PC-9 (cell line): ENCODE data around the gene ARV1. TPM values are rescaled to one million over a fixed set of nuclear protein-coding genes. Genes with fewer than 3 reads are reported as not detected.
"Not testable (repeated sequence)": the region's sequence is repeated elsewhere in the genome, so short reads cannot be mapped to it uniquely, and the experiment has no call there.

ENCODE experiments used
- BruUV-seq: library from RNA; stranded (reverse); fragments of 400-500 nt; replicated peaks from 2 replicates; lab custom pipeline; 2021; lab: Mats Ljungman, UMichigan
- CTCF ChIA-PET: fragments of 300-600 bp; sonication (Branson Sonifier 250); formaldehyde crosslinking; loops from one replicate; lab custom pipeline; 2022; ENCODE audit warnings: antibody characterized with exemption; lab: Charles Lee
- POLR2A ChIA-PET: fragments of 300-600 bp; sonication (Branson Sonifier 250); formaldehyde crosslinking; loops from one replicate; lab custom pipeline; 2022; ENCODE audit warnings: antibody characterized with exemption; ENCODE audit not compliant: unreplicated experiment; lab: Charles Lee
- DNase-seq, 2 experiments: peaks; one replicate each; pipeline versions ENCODE4 v3.0.0 to v3.0.0-alpha.2; 2015 to 2022; ENCODE audit warnings: mixed read lengths in 1 of 2
- H2AFZ ChIP-seq: fragments of 200-600 bp; sonication (generic); 2 replicates; pipeline ENCODE4 v1.8.1; 2017; ENCODE audit warnings: antibody characterized with exemption
- H3F3A ChIP-seq: fragments of 200-600 bp; sonication (generic); 2 replicates; pipeline ENCODE4 v1.8.1; 2017; ENCODE audit warnings: antibody characterized with exemption, mild to moderate bottlenecking, low read depth; ENCODE audit not compliant: insufficient read depth
- H3K27ac ChIP-seq: fragments of 200-600 bp; sonication (generic); 2 replicates; pipeline ENCODE4 v1.6.1; 2016; ENCODE audit warnings: mixed run types
- H3K27me3 ChIP-seq: fragments of 200-600 bp; sonication (generic); 2 replicates; pipeline ENCODE4 v1.6.1; 2016; ENCODE audit warnings: low read depth, mixed run types; ENCODE audit not compliant: insufficient read depth
- H3K36me3 ChIP-seq: fragments of 200-600 bp; sonication (generic); 2 replicates; pipeline ENCODE4 v1.6.1; 2016; ENCODE audit warnings: low read depth, mixed run types
- H3K4me1 ChIP-seq: fragments of 200-600 bp; sonication (generic); replicated peaks from 2 replicates; pipeline ENCODE4 v1.6.1; 2016; ENCODE audit warnings: mixed run types; ENCODE audit not compliant: insufficient read depth
- H3K4me2 ChIP-seq: fragments of 200-600 bp; sonication (generic); 2 replicates; pipeline ENCODE4 v1.6.1; 2017; ENCODE audit warnings: mixed run types
- H3K4me3 ChIP-seq: fragments of 200-600 bp; sonication (generic); 2 replicates; pipeline ENCODE4 v1.6.1; 2016; ENCODE audit warnings: mixed run types
- H3K79me2 ChIP-seq: fragments of 200-600 bp; sonication (generic); 2 replicates; pipeline ENCODE4 v1.6.1; 2017; ENCODE audit warnings: low read depth, mixed run types
- H3K9me2 ChIP-seq: fragments of 200-600 bp; sonication (generic); 2 replicates; pipeline ENCODE4 v1.8.1; 2017; ENCODE audit warnings: mild to moderate bottlenecking; ENCODE audit not compliant: insufficient read depth
- H3K9me3 ChIP-seq: fragments of 200-600 bp; sonication (generic); 2 replicates; pipeline ENCODE4 v1.8.1; 2016; ENCODE audit warnings: low read depth; ENCODE audit not compliant: insufficient read depth
- H4K20me1 ChIP-seq: fragments of 200-600 bp; sonication (generic); 2 replicates; pipeline ENCODE4 v1.8.1; 2017; ENCODE audit not compliant: insufficient read depth
- EZH2 ChIP-seq: fragments of 200-600 bp; sonication (generic); IDR thresholded peaks from 2 replicates; pipeline ENCODE4 v1.8.0; 2017; ENCODE audit warnings: antibody characterized with exemption, low read depth
- intact Hi-C: fragments of 100-400 bp; cut with micrococcal nuclease; formaldehyde crosslinking; loops from one replicate; pipeline ENCODE4 v1.10.0; 2022; ENCODE audit not compliant: unreplicated experiment
- total RNA-seq: library from RNA; stranded (reverse); gene quantifications from 2 replicates; pipeline ENCODE4 v1.2.3, GENCODE V29; 2021
- TF ChIP-seq, protein P1 (sequence below): fragments of 200-600 bp; sonication (generic); conservative IDR thresholded peaks from 2 replicates; pipeline ENCODE4 v1.6.1; 2017; ENCODE audit warnings: mixed run types, antibody characterized with exemption, mild to moderate bottlenecking, moderate library complexity

ARV1 gene
- total RNA-seq, 1 experiment from 2014 or later, result 12.0 TPM

DNA sequence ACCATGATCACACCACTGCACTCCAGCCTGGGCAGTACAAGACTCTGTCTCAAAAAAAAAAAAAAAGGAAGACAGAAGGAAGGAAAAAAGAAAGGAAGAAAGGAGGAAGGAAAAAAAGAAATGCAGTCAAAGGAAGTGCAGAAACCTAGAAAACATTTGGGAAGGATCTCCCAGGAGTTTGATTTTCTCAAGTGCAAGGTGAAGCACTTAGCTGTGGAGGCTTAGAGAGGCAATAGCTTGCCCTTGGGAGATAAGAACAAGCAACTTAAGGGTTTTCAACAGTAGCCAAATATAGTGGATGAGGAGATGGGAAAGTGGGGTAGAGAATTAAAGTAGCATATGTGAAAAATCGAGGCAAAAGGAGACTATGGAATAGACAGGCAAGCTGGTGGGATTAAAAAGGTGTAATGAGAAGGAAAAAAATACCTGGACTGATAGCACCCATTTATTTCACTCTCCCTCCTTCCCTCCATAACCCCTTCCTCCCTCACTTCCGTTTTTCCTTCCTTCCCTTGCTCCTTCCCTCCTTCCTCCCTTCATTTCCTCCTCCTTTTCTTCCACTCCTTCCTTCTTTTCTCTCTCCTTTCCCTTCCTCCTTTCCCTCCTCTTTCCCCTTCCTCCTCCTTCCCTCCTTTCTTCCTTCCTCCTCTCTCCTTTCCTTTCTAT lies 68.0 kb downstream of the ARV1 start:
- H3K36me3 ChIP-seq, result no peaks in the 10 kb centered on the region
- ChIA-PET CTCF (no interaction called here), POLR2A (no interaction called here)
- H3K4me3 ChIP-seq, result no peak overlapping the region
- no peak overlapping the region for H3K4me2 ChIP-seq
- no peaks in the 10 kb centered on the region for H3K4me1 ChIP-seq
- H3K9me2 ChIP-seq, result no peaks in the 10 kb centered on the region
- no peak overlapping the region for H3K27ac ChIP-seq
- intact Hi-C loops, result no loop called here
- H2AFZ ChIP-seq, result no peak overlapping the region
- no TSS peak for BruUV-seq
- no peaks in the 10 kb centered on the region for H4K20me1 ChIP-seq
- 0 out of 2 replicates have a peak, but pooled peaks cover 7% of the 10 kb centered on the region for H3K9me3 ChIP-seq
- peaks cover 25% of the 10 kb centered on the region for H3K27me3 ChIP-seq
- TF ChIP-seq, protein P1, sequence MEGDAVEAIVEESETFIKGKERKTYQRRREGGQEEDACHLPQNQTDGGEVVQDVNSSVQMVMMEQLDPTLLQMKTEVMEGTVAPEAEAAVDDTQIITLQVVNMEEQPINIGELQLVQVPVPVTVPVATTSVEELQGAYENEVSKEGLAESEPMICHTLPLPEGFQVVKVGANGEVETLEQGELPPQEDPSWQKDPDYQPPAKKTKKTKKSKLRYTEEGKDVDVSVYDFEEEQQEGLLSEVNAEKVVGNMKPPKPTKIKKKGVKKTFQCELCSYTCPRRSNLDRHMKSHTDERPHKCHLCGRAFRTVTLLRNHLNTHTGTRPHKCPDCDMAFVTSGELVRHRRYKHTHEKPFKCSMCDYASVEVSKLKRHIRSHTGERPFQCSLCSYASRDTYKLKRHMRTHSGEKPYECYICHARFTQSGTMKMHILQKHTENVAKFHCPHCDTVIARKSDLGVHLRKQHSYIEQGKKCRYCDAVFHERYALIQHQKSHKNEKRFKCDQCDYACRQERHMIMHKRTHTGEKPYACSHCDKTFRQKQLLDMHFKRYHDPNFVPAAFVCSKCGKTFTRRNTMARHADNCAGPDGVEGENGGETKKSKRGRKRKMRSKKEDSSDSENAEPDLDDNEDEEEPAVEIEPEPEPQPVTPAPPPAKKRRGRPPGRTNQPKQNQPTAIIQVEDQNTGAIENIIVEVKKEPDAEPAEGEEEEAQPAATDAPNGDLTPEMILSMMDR, result no peak
- no peak for TF ChIP-seq EZH2
- no peaks in the 10 kb centered on the region for H3K79me2 ChIP-seq
- no peaks in the 10 kb centered on the region for H3F3A ChIP-seq
- DNase-seq, result no peak

DNA sequence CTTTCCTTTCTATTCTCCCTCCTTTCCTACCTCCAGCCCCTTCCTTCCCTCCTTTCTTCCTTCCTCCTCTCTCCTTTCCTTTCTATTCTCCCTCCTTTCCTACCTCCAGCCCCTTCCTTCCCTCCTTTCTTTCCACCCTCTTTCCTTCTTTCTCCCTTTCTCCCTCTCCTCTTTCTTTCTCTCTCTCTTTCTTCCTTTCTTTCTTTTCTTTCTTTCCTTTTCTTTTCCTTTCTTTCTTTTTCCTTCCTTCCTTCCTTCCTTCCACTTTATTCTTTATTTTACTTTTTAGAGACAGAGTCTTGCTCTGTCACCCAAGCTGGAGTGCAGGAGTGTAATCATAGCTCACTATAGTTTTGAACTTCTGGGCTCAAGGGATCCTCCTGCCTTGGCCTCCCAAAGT lies 68.6 kb downstream of the ARV1 start:
- H3K36me3 ChIP-seq, H3K4me2 ChIP-seq, intact Hi-C loops, H3K4me3 ChIP-seq, H3K27ac ChIP-seq, H4K20me1 ChIP-seq, H3K9me3 ChIP-seq, H3K4me1 ChIP-seq, H3F3A ChIP-seq, CTCF ChIA-PET, H3K79me2 ChIP-seq, H2AFZ ChIP-seq, POLR2A ChIA-PET, H3K9me2 ChIP-seq, DNase-seq, BruUV-seq: not testable (repeated sequence)
- H3K27me3 ChIP-seq, result peaks cover 25% of the 10 kb centered on the region

DNA sequence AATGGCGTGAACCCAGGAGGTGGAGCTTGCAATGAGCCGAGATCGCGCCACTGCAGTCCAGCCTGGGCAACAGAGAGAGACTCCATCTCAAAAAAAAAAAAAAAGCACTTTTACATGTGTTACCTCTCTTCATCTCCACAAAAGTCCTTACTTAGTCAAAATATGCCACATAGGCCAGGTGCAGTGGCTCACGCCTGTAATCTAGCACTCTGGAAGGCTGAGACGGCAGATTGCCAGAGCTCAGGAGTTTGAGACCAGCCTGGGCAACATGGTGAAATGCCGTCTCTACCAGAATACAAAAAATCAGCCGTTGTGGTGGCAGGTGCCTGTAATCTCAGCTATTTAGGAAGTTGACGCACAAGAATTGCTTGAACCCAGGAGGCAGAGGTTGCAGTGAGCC lies 69.5 kb downstream of the ARV1 start:
- H2AFZ ChIP-seq, DNase-seq, CTCF ChIA-PET, H3K4me1 ChIP-seq, H3K36me3 ChIP-seq, H3K9me2 ChIP-seq, intact Hi-C loops, H3F3A ChIP-seq, BruUV-seq, H3K27ac ChIP-seq, H3K4me2 ChIP-seq, H3K9me3 ChIP-seq, H3K4me3 ChIP-seq, H4K20me1 ChIP-seq, H3K79me2 ChIP-seq, POLR2A ChIA-PET: not testable (repeated sequence)
- peaks cover 25% of the 10 kb centered on the region for H3K27me3 ChIP-seq

DNA sequence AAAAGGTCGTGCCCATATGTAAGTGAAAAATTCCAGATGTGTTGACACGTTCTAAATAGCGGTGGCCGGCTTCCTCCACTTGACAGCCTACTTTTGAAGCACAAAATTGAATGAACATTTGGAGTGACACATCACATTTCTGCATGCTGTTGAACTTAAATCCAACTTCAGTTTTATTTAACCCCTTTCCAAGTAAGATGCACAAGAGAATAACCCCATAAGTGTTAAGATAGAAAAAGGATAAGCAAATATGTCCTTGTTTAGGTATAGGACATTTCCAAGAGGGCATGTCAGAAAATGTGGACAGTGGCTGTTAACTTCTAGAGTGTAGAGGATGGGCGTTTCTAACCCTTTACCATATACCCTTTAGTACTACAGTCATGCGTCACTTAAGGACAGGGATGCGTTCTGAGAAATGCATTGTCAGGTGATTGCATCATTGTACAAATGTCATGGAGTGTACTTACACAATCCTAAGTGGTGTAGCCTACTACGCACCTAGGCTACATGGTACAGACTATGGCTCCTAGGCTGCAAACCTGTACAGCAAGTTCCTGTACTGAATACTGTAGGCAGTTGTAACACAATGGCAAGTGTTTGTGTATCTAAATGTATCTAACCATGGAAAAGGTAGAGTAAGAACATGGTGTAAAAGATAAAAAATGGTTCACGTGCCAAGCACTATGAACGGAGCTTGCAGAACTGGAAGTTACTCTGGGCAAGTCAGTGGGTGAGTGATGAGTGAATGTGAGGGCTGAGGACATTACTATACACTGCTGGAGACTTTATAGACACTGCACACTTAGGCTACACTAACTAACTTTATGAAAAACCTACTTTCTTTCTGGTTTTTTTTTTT lies 70.5 kb downstream of the ARV1 start:
- H3K79me2 ChIP-seq, result no peaks in the 10 kb centered on the region
- intact Hi-C loops, result no loop called here
- CTCF ChIA-PET, result no interaction called here
- H3K36me3 ChIP-seq, result no peaks in the 10 kb centered on the region
- H3K27ac ChIP-seq, result no peak overlapping the region
- 0 out of 2 replicates have a peak, but pooled peaks cover 7% of the 10 kb centered on the region for H3K9me3 ChIP-seq
- H3K4me2 ChIP-seq, result no peak overlapping the region
- no peaks in the 10 kb centered on the region; the same call in 1 of the 2 replicates for H3K9me2 ChIP-seq
- H3K4me3 ChIP-seq, result no peak overlapping the region
- H3K27me3 ChIP-seq, result peaks cover 25% of the 10 kb centered on the region
- POLR2A ChIA-PET, result no interaction called here
- no peak for DNase-seq
- no TSS peak for BruUV-seq
- no peak overlapping the region for H2AFZ ChIP-seq
- H3F3A ChIP-seq, result no peaks in the 10 kb centered on the region
- TF ChIP-seq, protein P1, result no peak
- TF ChIP-seq EZH2, result no peak
- no peaks in the 10 kb centered on the region for H4K20me1 ChIP-seq
- H3K4me1 ChIP-seq, result no peaks in the 10 kb centered on the region
